ENCODE results near the gene MISP. TPM values are rescaled to one million over a fixed set of nuclear protein-coding genes. Genes with fewer than 3 reads are reported as not detected.
"Not testable (repeated sequence)": the region's sequence is repeated elsewhere in the genome, so short reads cannot be mapped to it uniquely, and the experiment has no call there.

The MISP gene
- total and polyA plus RNA-seq, 2 donors (not counting 1 experiment from before 2014, with no cell fraction given): not detected

- CTCF ChIA-PET: no interaction called here
- Mint-ChIP-seq H3K27me3 (peaks cover 3% of the 10 kb centered on the region), H3K9me3 (ENCODE audit: insufficient read depth) (no peaks in the 10 kb centered on the region), H3K4me3 (no peak overlapping the region), H3K4me1 (peaks cover 10% of the 10 kb centered on the region), H3K27ac (no peak overlapping the region)
- Histone ChIP-seq H2AFZ (ENCODE audit: insufficient read depth, low read depth, low read length, poor library complexity, severe bottlenecking) (no peak overlapping the region), H3K4me2 (replicated peaks; ENCODE audit: low read depth, low read length, poor library complexity, severe bottlenecking) (no peak overlapping the region), H4K20me1 (ENCODE audit: control insufficient read depth, insufficient read depth, low read length, poor library complexity, severe bottlenecking) (no peaks in the 10 kb centered on the region), H3K36me3 (replicated peaks in 1 of 2; ENCODE audit: control extremely low read depth in 1 of 2, control insufficient read depth in 1 of 2, extremely low read depth in 1 of 2, insufficient read depth in 2 of 2, low read length in 1 of 2) (no peaks in the 10 kb centered on the region), H3K27me3 (replicated peaks in 1 of 4; ENCODE audit: control extremely low read depth in 1 of 4, control insufficient read depth in 3 of 4, insufficient read depth in 4 of 4, low read length in 3 of 4) (peaks cover 0 to 12% (median 0%) of the 10 kb centered on the region in 4 experiments), H3K4me1 (ENCODE audit: control insufficient read depth in 2 of 2, insufficient read depth in 2 of 2, low read length in 2 of 2) (peaks cover 8 to 15% of the 10 kb centered on the region in 2 donors), H3K27ac (ENCODE audit: low read length in 2 of 2) (no peak overlapping the region), H3K9ac (ENCODE audit: low read length) (no peak overlapping the region), H3K79me2 (ENCODE audit: control insufficient read depth, insufficient read depth, low read length) (no peaks in the 10 kb centered on the region), H3K4me3 (ENCODE audit: control extremely low read depth in 1 of 5, extremely low read depth in 1 of 5, insufficient read depth in 1 of 5, low read depth in 2 of 5, low read length in 4 of 5) (no peak overlapping the region), H3K9me3 (ENCODE audit: control extremely low read depth in 1 of 3, control insufficient read depth in 2 of 3, insufficient read depth in 1 of 3, low read length in 2 of 3) (peaks cover 0 to 7% (median 0%) of the 10 kb centered on the region in 3 donors)
- no peak for ATAC-seq (ENCODE audit: low read depth)
- TF ChIP-seq CTCF (IDR thresholded peaks at IDR 0.05) (no peak), EZH2 (IDR thresholded peaks at IDR 0.05; ENCODE audit: borderline replicate concordance, insufficient read depth, low read depth, low read length, poor library complexity, severe bottlenecking) (no peak)
- WGBS (ENCODE audit: insufficient coverage): 86% methylated on average over 40 of the region's 43 CpGs
- DNase-seq: no peak
- intact Hi-C loops (cut with micrococcal nuclease): no loop called here
- POLR2A ChIA-PET: no interaction called here
Measured at GRCh38 chr19:726993-727956, 23.6 kb upstream of the MISP start.

GRCh38 chr19:728011-728410 lies 22.9 kb upstream of the MISP start:
- H3K9me3 ChIP-seq (ENCODE audit: control extremely low read depth in 1 of 3, control insufficient read depth in 2 of 3, insufficient read depth in 1 of 3, low read length in 2 of 3): peaks cover 0 to 2% (median 0%) of the 10 kb centered on the region in 3 donors
- H3K4me3 Mint-ChIP-seq: no peak overlapping the region
- H2AFZ ChIP-seq (ENCODE audit: insufficient read depth, low read depth, low read length, poor library complexity, severe bottlenecking): no peak overlapping the region
- H3K4me1 Mint-ChIP-seq: peaks cover 5% of the 10 kb centered on the region
- peaks cover 0 to 5% (median 0%) of the 10 kb centered on the region in 4 experiments for H3K27me3 ChIP-seq (replicated peaks in 1 of 4; ENCODE audit: control extremely low read depth in 1 of 4, control insufficient read depth in 3 of 4, insufficient read depth in 4 of 4, low read length in 3 of 4)
- no peaks in the 10 kb centered on the region for H4K20me1 ChIP-seq (ENCODE audit: control insufficient read depth, insufficient read depth, low read length, poor library complexity, severe bottlenecking)
- H3K79me2 ChIP-seq (ENCODE audit: control insufficient read depth, insufficient read depth, low read length): no peaks in the 10 kb centered on the region
- WGBS (ENCODE audit: insufficient coverage): 64% methylated on average over 26 of the region's 26 CpGs
- H3K4me3 ChIP-seq (ENCODE audit: control extremely low read depth in 1 of 5, extremely low read depth in 1 of 5, insufficient read depth in 1 of 5, low read depth in 2 of 5, low read length in 4 of 5): no peak overlapping the region
- H3K9me3 Mint-ChIP-seq (ENCODE audit: insufficient read depth): no peaks in the 10 kb centered on the region
- no peak overlapping the region for H3K27ac ChIP-seq (ENCODE audit: low read length in 2 of 2)
- peaks cover 3% of the 10 kb centered on the region for H3K27me3 Mint-ChIP-seq
- no peak overlapping the region for H3K9ac ChIP-seq (ENCODE audit: low read length)
- no peak for TF ChIP-seq CTCF (IDR thresholded peaks at IDR 0.05)
- TF ChIP-seq EZH2 (IDR thresholded peaks at IDR 0.05; ENCODE audit: borderline replicate concordance, insufficient read depth, low read depth, low read length, poor library complexity, severe bottlenecking): no peak
- peaks cover under 1 to 8% of the 10 kb centered on the region in 2 donors for H3K4me1 ChIP-seq (ENCODE audit: control insufficient read depth in 2 of 2, insufficient read depth in 2 of 2, low read length in 2 of 2)
- no peak for DNase-seq
- intact Hi-C loops (cut with micrococcal nuclease): no loop called here
- no peaks in the 10 kb centered on the region for H3K36me3 ChIP-seq (replicated peaks in 1 of 2; ENCODE audit: control extremely low read depth in 1 of 2, control insufficient read depth in 1 of 2, extremely low read depth in 1 of 2, insufficient read depth in 2 of 2, low read length in 1 of 2)
- no peak for ATAC-seq (ENCODE audit: low read depth)
- ChIA-PET CTCF (no interaction called here), POLR2A (no interaction called here)
- H3K27ac Mint-ChIP-seq: no peak overlapping the region
- no peak overlapping the region for H3K4me2 ChIP-seq (replicated peaks; ENCODE audit: low read depth, low read length, poor library complexity, severe bottlenecking)

- POLR2A ChIA-PET; H3K27me3 Mint-ChIP-seq; H3K27me3 ChIP-seq (replicated peaks in 1 of 4; ENCODE audit: control extremely low read depth in 1 of 4, control insufficient read depth in 3 of 4, insufficient read depth in 4 of 4, low read length in 3 of 4); H3K9me3 Mint-ChIP-seq (ENCODE audit: insufficient read depth); H3K4me2 ChIP-seq (replicated peaks; ENCODE audit: low read depth, low read length, poor library complexity, severe bottlenecking); H3K4me1 ChIP-seq (ENCODE audit: control insufficient read depth in 2 of 2, insufficient read depth in 2 of 2, low read length in 2 of 2); H3K36me3 ChIP-seq (replicated peaks in 1 of 2; ENCODE audit: control extremely low read depth in 1 of 2, control insufficient read depth in 1 of 2, extremely low read depth in 1 of 2, insufficient read depth in 2 of 2, low read length in 1 of 2); H3K4me1 Mint-ChIP-seq; DNase-seq; ATAC-seq (ENCODE audit: low read depth); H4K20me1 ChIP-seq (ENCODE audit: control insufficient read depth, insufficient read depth, low read length, poor library complexity, severe bottlenecking); H3K79me2 ChIP-seq (ENCODE audit: control insufficient read depth, insufficient read depth, low read length); H2AFZ ChIP-seq (ENCODE audit: insufficient read depth, low read depth, low read length, poor library complexity, severe bottlenecking); intact Hi-C loops (cut with micrococcal nuclease); H3K4me3 Mint-ChIP-seq; H3K9me3 ChIP-seq (ENCODE audit: control extremely low read depth in 1 of 3, control insufficient read depth in 2 of 3, insufficient read depth in 1 of 3, low read length in 2 of 3); H3K9ac ChIP-seq (ENCODE audit: low read length); H3K27ac ChIP-seq (ENCODE audit: low read length in 2 of 2); H3K27ac Mint-ChIP-seq; H3K4me3 ChIP-seq (ENCODE audit: control extremely low read depth in 1 of 5, extremely low read depth in 1 of 5, insufficient read depth in 1 of 5, low read depth in 2 of 5, low read length in 4 of 5): not testable (repeated sequence)
- CTCF ChIA-PET: interaction anchor here (1.7 kb wide), 1 partner anchor 10 kb away, joined by 5 read pairs; no protein-coding TSS in a partner anchor
- 94% methylated on average over 14 of the region's 15 CpGs for whole genome bisulfite sequencing (ENCODE audit: insufficient coverage)
Measured at GRCh38 chr19:729564-729963, 21.3 kb upstream of the MISP start.
